GM18951 (cell line): ENCODE results near the gene NYAP1.

Experiments
- POLR2A ChIP-seq: IDR thresholded peaks from 4 replicates; pipeline ENCODE4 v1.6.1; 2011; ENCODE audit warnings: mild to moderate bottlenecking; ENCODE audit not compliant: insufficient read length, insufficient read depth; ENCODE audit errors: extremely low read depth
- in situ Hi-C: fragments of 300-500 bp; cut with MboI; formaldehyde crosslinking; loops from one replicate; pipeline ENCODE4 v1.12.0; 2022; ENCODE audit warnings: low sequenced_read_pairs, mixed read lengths, inconsistent platforms; ENCODE audit not compliant: unreplicated experiment

NYAP1 gene

DNA sequence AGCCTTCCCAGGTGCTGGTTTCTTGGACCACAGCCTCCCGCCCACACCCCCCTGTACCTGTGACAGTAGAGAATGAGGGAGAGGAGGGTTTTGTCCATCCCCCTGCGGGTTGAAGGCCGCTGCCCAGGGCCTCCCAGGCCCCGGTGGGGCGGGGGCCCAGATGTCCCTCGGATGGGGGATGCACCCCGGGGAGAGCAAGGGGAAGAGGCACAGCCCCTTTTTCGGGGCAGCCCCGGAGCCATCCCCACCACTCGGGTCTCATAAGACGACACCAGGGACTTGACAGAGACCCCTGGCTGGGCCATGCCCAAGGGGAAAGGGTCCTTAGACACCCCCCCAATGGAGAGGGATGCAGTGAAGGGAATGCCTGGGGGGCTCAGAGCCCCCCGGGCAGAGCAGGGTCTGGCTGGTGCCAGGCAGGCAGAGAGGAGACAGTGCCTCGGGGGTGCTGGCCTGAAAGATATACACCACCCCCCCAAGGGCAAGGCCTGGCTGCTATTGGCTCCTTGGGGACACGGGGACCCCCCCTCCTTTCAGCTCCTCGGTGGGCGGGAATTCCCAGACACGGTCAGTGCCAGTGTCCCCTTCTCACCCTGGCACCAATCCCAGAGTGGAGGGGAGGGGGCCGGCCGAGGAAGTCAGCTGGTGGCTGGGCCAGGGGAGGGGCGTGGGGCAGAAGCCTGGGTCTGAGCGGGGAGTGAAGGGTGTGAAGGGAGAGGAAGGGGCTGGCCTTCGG is 15.9 kb upstream of the NYAP1 start:
- no peak for TF ChIP-seq POLR2A
- in situ Hi-C loops, result no loop called here

DNA sequence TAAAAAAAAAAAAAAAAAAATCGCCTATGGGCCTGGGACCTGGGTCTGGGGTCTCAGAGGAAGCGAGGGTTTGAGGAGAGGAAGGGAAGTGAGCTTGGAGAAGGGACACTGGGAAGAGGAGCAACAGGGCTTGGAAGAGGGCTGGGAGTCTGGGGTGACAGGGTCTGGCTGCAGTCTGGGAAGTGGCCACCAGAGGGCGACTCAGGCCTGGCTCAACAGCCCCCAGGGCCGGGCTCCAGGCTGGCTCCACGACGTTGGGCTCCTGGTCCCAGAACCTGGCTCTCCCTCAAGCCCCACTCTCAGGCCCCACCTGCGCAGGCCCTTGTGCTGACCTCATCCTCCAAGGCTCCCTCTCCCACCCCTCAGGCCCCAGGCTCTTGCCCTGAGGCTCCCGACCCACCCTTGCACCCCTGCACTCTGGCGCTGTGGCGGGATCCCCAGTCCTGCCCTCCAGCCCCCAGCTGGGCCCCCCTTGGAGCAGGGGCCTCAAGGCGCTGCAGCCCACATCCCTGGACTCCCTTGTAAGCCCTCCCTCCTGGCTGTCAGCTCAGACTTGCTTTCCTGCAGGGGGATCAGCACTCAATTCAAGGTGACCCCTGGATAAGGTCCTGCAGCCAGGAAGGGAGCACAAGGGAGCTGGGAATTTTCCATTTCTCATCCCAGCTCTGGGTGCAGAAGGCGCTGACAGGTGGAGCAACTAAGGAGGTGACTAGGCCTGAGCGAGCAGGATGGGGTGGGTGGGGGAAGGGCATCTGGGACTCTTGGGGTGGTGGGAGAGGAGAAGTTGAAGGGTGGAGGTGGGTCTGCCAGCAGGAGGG is 14.3 kb upstream of the NYAP1 start:
- in situ Hi-C loops, result no loop called here
- peak; percentile 36 for TF ChIP-seq POLR2A

- TF ChIP-seq POLR2A, result no peak
- in situ Hi-C loops, result no loop called here
Observed at GRCh38 chr7:100471021-100471420, 12.7 kb upstream of the NYAP1 start.

DNA sequence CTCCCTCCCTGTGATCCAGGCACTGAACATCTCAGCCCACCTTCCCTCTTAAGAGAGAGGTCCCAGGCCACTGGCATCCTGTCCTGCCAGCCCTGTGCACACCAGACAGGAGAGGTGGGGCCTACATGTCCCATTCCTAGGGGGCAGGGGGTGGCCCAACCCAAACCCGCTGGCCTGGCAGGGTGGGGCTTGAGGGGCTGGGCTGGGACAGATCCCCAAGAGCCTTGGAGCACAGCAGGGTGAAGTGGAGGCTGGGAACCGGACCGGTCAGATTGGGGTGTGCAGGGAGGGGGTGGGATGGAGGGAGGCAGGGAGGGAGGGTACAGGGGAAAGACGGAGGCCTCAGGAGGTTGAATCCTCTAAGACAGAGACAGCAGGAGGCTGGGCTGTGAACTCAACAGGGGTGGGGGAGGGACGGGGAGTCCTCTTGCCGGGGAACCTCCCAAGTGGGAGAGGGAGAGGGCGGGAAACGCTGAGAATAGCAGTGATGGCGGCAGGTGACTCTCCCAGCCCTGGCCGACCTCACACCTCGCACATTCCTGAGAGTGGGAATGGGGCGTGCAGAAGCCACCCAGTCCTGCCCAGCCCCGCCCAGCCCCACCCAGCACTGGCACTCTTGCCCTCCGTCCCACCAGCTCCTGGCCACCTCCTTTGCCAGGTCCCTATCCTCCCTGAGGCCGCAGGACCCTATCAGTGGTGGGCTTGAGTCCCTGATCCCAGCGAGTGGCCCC is 11.4 kb upstream of the NYAP1 start:
- in situ Hi-C loops, result no loop called here
- TF ChIP-seq POLR2A, result no peak

DNA sequence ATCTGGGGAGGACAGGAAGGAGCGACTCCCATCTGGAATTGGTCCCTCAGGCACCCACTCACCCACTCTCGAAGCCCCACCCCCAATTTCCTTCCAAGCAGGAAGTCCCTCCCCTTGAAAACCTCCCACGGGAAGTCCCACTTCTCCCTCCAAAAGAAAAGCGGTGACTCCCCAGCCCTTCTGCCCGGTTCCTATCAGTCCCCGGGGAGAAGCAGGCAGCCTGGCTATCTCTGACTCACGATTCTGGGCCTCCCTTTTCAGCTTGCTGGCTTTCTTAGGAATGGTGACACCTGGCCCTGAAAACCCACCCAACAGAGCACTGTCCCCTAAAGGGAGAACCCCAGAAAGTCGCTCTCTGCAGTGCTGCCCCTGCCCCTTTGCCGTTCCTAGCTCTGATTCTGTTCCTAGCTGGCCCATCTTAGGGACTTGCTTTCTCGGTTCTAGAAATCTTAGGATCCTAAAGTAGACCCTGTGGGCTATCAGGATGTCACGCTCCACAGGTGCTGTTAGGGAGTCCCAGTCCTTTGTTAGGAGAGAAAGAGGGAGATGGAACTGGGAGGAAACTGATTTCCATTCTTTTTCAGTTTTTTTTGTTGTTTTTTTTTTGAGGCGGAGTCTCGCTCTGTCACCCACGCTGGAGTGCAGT is 10.8 kb upstream of the NYAP1 start:
- TF ChIP-seq POLR2A, result no peak

DNA sequence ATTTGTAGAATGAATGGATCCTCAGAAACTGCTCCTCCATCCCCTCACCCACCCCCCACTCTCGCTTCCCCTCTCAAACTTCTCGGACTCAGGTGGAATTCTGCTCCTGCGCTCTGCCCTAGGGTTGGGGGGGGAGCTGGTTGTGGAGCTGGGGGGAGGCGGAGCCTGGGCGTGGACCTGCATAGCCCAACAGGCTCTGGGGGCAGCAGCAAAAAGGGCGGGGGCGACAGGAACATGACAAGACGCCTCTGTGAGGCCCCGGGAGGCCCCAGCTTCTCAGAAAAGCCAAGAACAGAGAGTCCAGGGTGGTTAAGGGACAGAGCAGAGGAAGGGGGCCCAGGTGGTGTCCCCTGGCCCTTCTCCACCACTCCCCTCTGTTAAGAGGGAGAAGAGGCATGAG is 8.2 kb upstream of the NYAP1 start:
- no peak for TF ChIP-seq POLR2A
- in situ Hi-C loops, result no loop called here

More for the DNA sequence above, 10.8 kb upstream of the NYAP1 start:
- in situ Hi-C loops, result no loop called here

DNA sequence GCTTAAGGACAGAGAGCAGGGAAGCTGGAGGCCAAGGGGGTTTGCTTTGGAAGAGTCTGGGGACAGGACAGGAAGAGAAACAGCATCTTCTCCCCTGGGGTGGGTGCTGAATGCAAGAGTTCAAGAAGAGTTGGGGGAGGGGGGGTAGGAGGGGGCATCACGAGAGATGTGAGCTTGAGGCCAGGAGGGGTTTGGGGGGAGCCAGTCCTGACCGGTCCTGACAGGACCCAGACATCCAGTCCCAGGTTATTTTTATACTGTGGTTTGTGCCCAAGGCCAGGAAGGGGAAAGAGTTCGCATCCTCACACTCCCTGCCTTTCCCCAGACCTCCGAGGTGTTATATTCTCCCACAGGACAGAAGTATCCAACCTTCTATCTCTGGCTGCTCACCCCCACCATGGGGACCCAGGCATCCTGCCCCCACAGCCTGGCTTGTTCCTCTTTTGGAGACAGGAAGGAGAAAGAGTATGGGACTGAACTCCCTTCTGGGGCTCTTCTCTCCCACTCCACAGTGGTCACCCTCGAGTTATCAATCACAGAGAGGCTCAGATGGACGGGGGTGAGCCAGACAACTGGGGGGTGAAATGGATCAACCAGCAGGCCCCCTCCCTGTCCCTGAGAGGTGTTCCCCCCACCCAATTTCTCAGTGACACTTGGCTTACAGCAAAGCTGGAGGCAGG is 7.5 kb upstream of the NYAP1 start:
- TF ChIP-seq POLR2A, result no peak
- in situ Hi-C loops, result no loop called here

- in situ Hi-C loops, result no loop called here
- peak; percentile 13 for TF ChIP-seq POLR2A
Observed at GRCh38 chr7:100476903-100477870, 6.5 kb upstream of the NYAP1 start.

- in situ Hi-C loops, result no loop called here
- no peak for TF ChIP-seq POLR2A
Observed at GRCh38 chr7:100477871-100478267, 5.9 kb upstream of the NYAP1 start.

- peak; percentile 85 for TF ChIP-seq POLR2A
- in situ Hi-C loops, result no loop called here
Observed at GRCh38 chr7:100478958-100479660, 4.6 kb upstream of the NYAP1 start, which contains the start of gene TSC22D4. TSS of gene TSC22D4 (minus strand) at chr7:100479214. CDS start at chr7:100478038, 1,176 bp downstream.

DNA sequence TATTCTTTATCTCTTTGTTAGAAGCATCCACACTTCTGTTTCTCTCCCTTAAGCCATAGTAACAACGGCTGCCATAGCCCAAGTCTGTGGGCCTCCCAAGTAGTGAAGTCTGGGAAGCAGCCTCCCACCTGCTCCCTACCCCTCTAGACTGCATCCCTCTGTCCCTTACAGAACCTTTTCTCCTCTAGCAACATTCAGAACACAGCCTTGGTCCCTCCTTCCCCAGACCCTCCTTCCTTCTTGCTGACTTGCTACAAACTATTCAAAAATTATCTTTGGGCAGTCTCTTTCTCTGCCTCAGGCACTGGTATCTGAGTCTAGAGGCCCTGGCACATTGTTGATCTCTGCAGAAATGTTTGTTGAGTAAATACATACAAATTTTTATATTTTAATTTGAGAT is 2.3 kb upstream of the NYAP1 start:
- in situ Hi-C loops, result no loop called here
- TF ChIP-seq POLR2A, result no peak
